PC-3 (cell line): ENCODE results near the gene KLB.

Source experiments
- CTCF ChIP-seq: fragments of 300-600 bp; sonication (generic); conservative IDR thresholded peaks from 2 replicates; pipeline ENCODE4 v1.5.1; 2017; ENCODE audit warnings: antibody characterized with exemption, low read depth, mild to moderate bottlenecking, low read length
- EZH2phosphoT487 ChIP-seq: fragments of 300-600 bp; sonication (generic); IDR thresholded peaks from 2 replicates; pipeline ENCODE4 v1.6.1; 2018; ENCODE audit warnings: mild to moderate bottlenecking, antibody characterized with exemption, low read length, borderline replicate concordance

- TF ChIP-seq EZH2phosphoT487 (no peak), CTCF (no peak)
These were observed 43.9 kb upstream of the KLB start for GRCh38 chr4:39362827-39363226.
